A549 (cell line): Measurements from ENCODE around the gene NCOA7. TPM values are rescaled to one million over a fixed set of nuclear protein-coding genes. Genes with fewer than 3 reads are reported as not detected.
"Not testable (repeated sequence)": the region's sequence is repeated elsewhere in the genome, so short reads cannot be mapped to it uniquely, and the experiment has no call there.

ENCODE experiments used
- ATAC-seq, 2 experiments: fragments of 200-7000 bp in 1 of 2; fragments of >200 bp in 1 of 2; cut with Nextera tagmentation in 1 of 2; cut with Tn5 transposase in 1 of 2; 3 replicates each; pipeline versions ENCODE4 v1.8.0 to v1.9.1; 2018 to 2020; ENCODE audit warnings: mild to moderate bottlenecking in 1 of 2, moderate library complexity in 1 of 2
- CTCF ChIA-PET: fragments of 300-600 bp; sonication (Branson Sonifier 250); formaldehyde crosslinking; extraction: SDS; loops from one replicate; lab custom pipeline; 2021; ENCODE audit warnings: antibody characterized with exemption, inconsistent platforms; lab: Yijun Ruan, JAX
- POLR2A ChIA-PET: fragments of 350-600 bp; formaldehyde crosslinking; extraction: SDS; loops from one replicate; lab custom pipeline; 2021; ENCODE audit warnings: antibody characterized with exemption, inconsistent platforms; lab: Yijun Ruan, JAX
- DNase-seq, 2 experiments: peaks; one replicate each; pipeline versions ENCODE4 v3.0.0 to v3.0.0-alpha.2; 2011 to 2016; ENCODE audit warnings: low read depth in 1 of 2, low spot score in 1 of 2
- FAIRE-seq: peaks from 2 replicates; lab custom pipeline; 2011; peaks lifted over from hg19 to GRCh38; lab: Jason Lieb, UNC
- H3K27ac ChIP-seq, 2 experiments: fragments of >200 bp; sonication (Bioruptor Twin); formaldehyde crosslinking; 3 replicates each; pipeline ENCODE4 v1.5.1; 2016 to 2017
- H3K4me1 ChIP-seq: fragments of >200 bp; sonication (Bioruptor Twin); formaldehyde crosslinking; 3 replicates; pipeline ENCODE4 v1.6.1; 2016
- H3K4me2 ChIP-seq: fragments of >200 bp; sonication (Bioruptor Twin); formaldehyde crosslinking; 3 replicates; pipeline ENCODE4 v1.6.1; 2016
- H3K4me3 ChIP-seq: fragments of >200 bp; sonication (Bioruptor Twin); formaldehyde crosslinking; 3 replicates; pipeline ENCODE4 v1.5.1; 2016
- H3K9me3 ChIP-seq: fragments of >200 bp; sonication (Bioruptor Twin); formaldehyde crosslinking; 3 replicates; pipeline ENCODE4 v1.6.1; 2016
- ATOH8 ChIP-seq: fragments of 250-450 bp; sonication (Bioruptor Pico); IDR thresholded peaks from 2 replicates; pipeline ENCODE4 v1.5.0; 2020; ENCODE audit warnings: low read depth, mild to moderate bottlenecking, moderate library complexity
- BHLHE40 ChIP-seq: IDR thresholded peaks from 2 replicates; pipeline ENCODE4 v1.6.1; 2012; ENCODE audit warnings: low read depth, low read length, inconsistent platforms
- CHD4 ChIP-seq: fragments of 200-600 bp; sonication (generic); IDR thresholded peaks from 2 replicates; pipeline ENCODE4 v1.6.1; 2016; ENCODE audit warnings: antibody characterized with exemption, mild to moderate bottlenecking, borderline replicate concordance
- CTCF ChIP-seq: fragments of >200 bp; sonication (Bioruptor Twin); formaldehyde crosslinking; IDR thresholded peaks from 3 replicates; pipeline ENCODE4 v1.5.1; 2016
- EP300 ChIP-seq, 2 experiments: fragments of >200 bp; sonication (Bioruptor Twin); formaldehyde crosslinking; IDR thresholded peaks; 2 replicates in 1 of 2; 3 replicates in 1 of 2; pipeline ENCODE4 v1.6.1; 2016 to 2017
- ESRRA ChIP-seq: fragments of 150-350 bp; IDR thresholded peaks from 2 replicates; pipeline ENCODE4 v1.6.1; 2014; ENCODE audit warnings: mild to moderate bottlenecking, low read length, borderline replicate concordance
- FOSB ChIP-seq: fragments of 250-450 bp; sonication (Bioruptor Pico); IDR thresholded peaks from 2 replicates; pipeline ENCODE4 v1.5.0; 2020; ENCODE audit warnings: mild to moderate bottlenecking, moderate library complexity
- HEYL ChIP-seq: fragments of 250-450 bp; sonication (Bioruptor Pico); IDR thresholded peaks from 2 replicates; pipeline ENCODE4 v1.8.0; 2021; ENCODE audit warnings: mild to moderate bottlenecking, moderate library complexity
- JUN ChIP-seq, 2 experiments: fragments of >200 bp; sonication (Bioruptor Twin); formaldehyde crosslinking; IDR thresholded peaks; 2 replicates in 1 of 2; 3 replicates in 1 of 2; pipeline ENCODE4 v1.6.1; 2016 to 2017
- JUNB ChIP-seq: fragments of >200 bp; sonication (Bioruptor Twin); formaldehyde crosslinking; IDR thresholded peaks from 2 replicates; pipeline ENCODE4 v1.6.1; 2016
- KDM5A ChIP-seq: fragments of 200-600 bp; sonication (generic); IDR thresholded peaks from 2 replicates; pipeline ENCODE4 v1.6.1; 2016; ENCODE audit warnings: antibody characterized with exemption, mild to moderate bottlenecking
- MAZ ChIP-seq: fragments of 150-350 bp; IDR thresholded peaks from 2 replicates; pipeline ENCODE4 v1.6.1; 2014; ENCODE audit warnings: antibody characterized with exemption, low read depth, low read length, borderline replicate concordance
- NFE2L2 ChIP-seq: fragments of 150-350 bp; conservative IDR thresholded peaks from 2 replicates; pipeline ENCODE4 v1.6.1; 2014; ENCODE audit warnings: low read length
- POLR2A ChIP-seq: IDR thresholded peaks from 2 replicates; pipeline ENCODE4 v1.6.1; 2012; ENCODE audit warnings: mild to moderate bottlenecking, low read length
- RAD21 ChIP-seq, 2 experiments: fragments of >200 bp in 1 of 2; sonication (Bioruptor Twin) in 1 of 2; formaldehyde crosslinking in 1 of 2; IDR thresholded peaks in 1 of 2; conservative IDR thresholded peaks in 1 of 2; 2 replicates in 1 of 2; 3 replicates in 1 of 2; pipeline ENCODE4 v1.6.1; 2012 to 2018; ENCODE audit warnings: inconsistent platforms in 1 of 2
- RARB ChIP-seq: fragments of 250-450 bp; sonication (Bioruptor Pico); IDR thresholded peaks from 2 replicates; pipeline ENCODE4 v1.8.0; 2021; ENCODE audit warnings: mild to moderate bottlenecking, moderate library complexity
- RCOR1 ChIP-seq: fragments of 150-350 bp; IDR thresholded peaks from 2 replicates; pipeline ENCODE4 v1.6.1; 2014; ENCODE audit warnings: antibody characterized with exemption, low read length, low read depth
- SMC3 ChIP-seq: fragments of >200 bp; sonication (Bioruptor Twin); formaldehyde crosslinking; IDR thresholded peaks from 3 replicates; pipeline ENCODE4 v1.6.1; 2018; ENCODE audit warnings: inconsistent platforms
- TP53 ChIP-seq: fragments of 250-450 bp; sonication (Bioruptor Pico); IDR thresholded peaks from 2 replicates; pipeline ENCODE4 v1.5.0; 2021; ENCODE audit warnings: mild to moderate bottlenecking, moderate library complexity
- ZFP36 ChIP-seq: fragments of 450-650 bp; IDR thresholded peaks from 2 replicates; pipeline ENCODE4 v1.6.1; 2014; ENCODE audit warnings: borderline replicate concordance; ENCODE audit not compliant: partially characterized antibody
- ZSCAN20 ChIP-seq: fragments of 250-450 bp; sonication (Bioruptor Pico); IDR thresholded peaks from 2 replicates; pipeline ENCODE4 v1.8.0; 2022; ENCODE audit warnings: mild to moderate bottlenecking, moderate library complexity
- WGBS: methylation state at CpG from one replicate; pipeline ENCODE4 v1.1.6; 2017; ENCODE audit errors: missing lambda C conversion rate; 5-methylcytosine and 5-hydroxymethylcytosine counted together
- polyA plus RNA-seq, 4 experiments: library from polyadenylated mRNA; depleted of rRNA in 3 of 4; stranded (reverse); fragments of >200 nt; fragmentation: RNase III in 1 of 4; extraction: RNeasy Plus Mini Kit Qiagen cat#74134 plus additional on column Dnase treatment in 1 of 4; gene quantifications; 2 replicates in 3 of 4; 3 replicates in 1 of 4; pipeline ENCODE4 v1.2.3, GENCODE V29; 2011 to 2017

Gene NCOA7
- polyA plus RNA-seq, 2 of the 4 experiments (the other 2 are of a cell fraction) = 66.4 to 195 TPM

GRCh38 chr6:125848286-125848685, 57.5 kb downstream of the NCOA7 start:
- FAIRE-seq, H3K9me3 ChIP-seq, DNase-seq, H3K27ac ChIP-seq, POLR2A ChIA-PET, H3K4me2 ChIP-seq, ATAC-seq, H3K4me3 ChIP-seq: not testable (repeated sequence)
- WGBS = 94% methylated on average over 5 of the region's 5 CpGs
- CTCF ChIA-PET = interaction anchor here (2.5 kb wide), 1 partner anchor 10 kb away, joined by 6 read pairs; no protein-coding TSS in a partner anchor
- peaks cover 32% of the 10 kb centered on the region for H3K4me1 ChIP-seq

- no peak overlapping the region for H3K4me2 ChIP-seq
- ChIA-PET POLR2A (no interaction called here), CTCF (no interaction called here)
- no peak for FAIRE-seq
- H3K27ac ChIP-seq = no peak overlapping the region
- TF ChIP-seq BHLHE40 (no peak), RCOR1 (no peak), RARB (CRISPR knock-in tag) (no peak), JUNB (no peak), NFE2L2 (no peak), TP53 (CRISPR knock-in tag) (no peak), KDM5A (no peak), ZSCAN20 (CRISPR knock-in tag) (no peak), RAD21 (conservative IDR thresholded peaks at IDR 0.05 in 1 of 2, IDR thresholded peaks at IDR 0.05 in 1 of 2) (no peak), CHD4 (no peak), CTCF (no peak), HEYL (CRISPR knock-in tag) (no peak), FOSB (CRISPR knock-in tag) (no peak), EP300 (IDR thresholded peaks at IDR 0.05) (no peak), ATOH8 (CRISPR knock-in tag) (no peak)
- WGBS = 88% methylated on average over 3 of the region's 3 CpGs
- no peak overlapping the region for H3K4me3 ChIP-seq
- H3K4me1 ChIP-seq = peaks cover 15% of the 10 kb centered on the region; the same call in 2 of the 3 replicates
- H3K9me3 ChIP-seq = peaks cover 5% of the 10 kb centered on the region; the same call in 2 of the 3 replicates
- no peak for ATAC-seq
- DNase-seq = no peak
Measured at GRCh38 chr6:125850361-125850760, 59.6 kb downstream of the NCOA7 start.

- ChIA-PET POLR2A (no interaction called here), CTCF (interaction anchor here (0.8 to 8.2 kb wide), 2 partner anchors 22 to 102 kb away, joined by 3 to 112 read pairs; partner anchors contain the start of gene HINT3)
- ATAC-seq (no peak), DNase-seq (no peak), FAIRE-seq (no peak)
- Histone ChIP-seq H3K4me1 (0 out of 3 replicates have a peak, but pooled peaks cover 4% of the 10 kb centered on the region), H3K27ac (no peak overlapping the region), H3K4me2 (no peak overlapping the region), H3K9me3 (peaks cover 5% of the 10 kb centered on the region; the same call in 2 of the 3 replicates), H3K4me3 (no peak overlapping the region)
- 95% methylated on average over 2 of the region's 2 CpGs for WGBS
- no peak for TF ChIP-seq MAZ
- TF ChIP-seq JUN (IDR thresholded peaks at IDR 0.05) = no peak
- no peak for TF ChIP-seq POLR2A
- no peak for TF ChIP-seq FOSB (CRISPR knock-in tag)
- TF ChIP-seq JUNB = no peak
- no peak for TF ChIP-seq ZFP36
- no peak for TF ChIP-seq ESRRA
- no peak for TF ChIP-seq KDM5A
- TF ChIP-seq SMC3 = no peak
Measured at GRCh38 chr6:125852587-125852986, 61.8 kb downstream of the NCOA7 start.
